ENCODE data around the gene MZT2A.
"Not testable (repeated sequence)": the region's sequence is repeated elsewhere in the genome, so short reads cannot be mapped to it uniquely, and the experiment has no call there.

DNA sequence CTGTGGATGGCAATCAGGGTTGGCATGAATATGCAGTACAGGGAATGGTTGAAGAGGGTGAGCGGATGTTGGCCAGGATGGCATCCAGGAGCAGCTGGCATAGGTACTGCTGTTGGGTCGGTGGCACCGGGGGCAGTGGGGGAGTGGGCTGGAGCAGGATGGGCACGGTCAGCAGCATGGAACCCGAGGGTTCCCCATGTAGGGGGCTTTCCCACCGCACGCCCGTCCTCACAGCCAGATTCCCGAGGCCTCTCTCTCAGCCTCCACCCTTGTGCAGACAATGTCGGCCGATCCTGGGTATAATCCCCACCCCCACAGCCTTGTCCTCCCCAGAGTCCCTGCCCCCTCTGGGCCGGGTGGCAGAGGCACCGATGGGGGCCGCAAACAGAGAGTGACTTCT is 44.6 kb upstream of the MZT2A start:
- TF ChIP-seq, protein P1, sequence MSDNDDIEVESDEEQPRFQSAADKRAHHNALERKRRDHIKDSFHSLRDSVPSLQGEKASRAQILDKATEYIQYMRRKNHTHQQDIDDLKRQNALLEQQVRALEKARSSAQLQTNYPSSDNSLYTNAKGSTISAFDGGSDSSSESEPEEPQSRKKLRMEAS (IDR thresholded peaks at IDR 0.05), result not testable (repeated sequence)
- TF ChIP-seq, protein P2, sequence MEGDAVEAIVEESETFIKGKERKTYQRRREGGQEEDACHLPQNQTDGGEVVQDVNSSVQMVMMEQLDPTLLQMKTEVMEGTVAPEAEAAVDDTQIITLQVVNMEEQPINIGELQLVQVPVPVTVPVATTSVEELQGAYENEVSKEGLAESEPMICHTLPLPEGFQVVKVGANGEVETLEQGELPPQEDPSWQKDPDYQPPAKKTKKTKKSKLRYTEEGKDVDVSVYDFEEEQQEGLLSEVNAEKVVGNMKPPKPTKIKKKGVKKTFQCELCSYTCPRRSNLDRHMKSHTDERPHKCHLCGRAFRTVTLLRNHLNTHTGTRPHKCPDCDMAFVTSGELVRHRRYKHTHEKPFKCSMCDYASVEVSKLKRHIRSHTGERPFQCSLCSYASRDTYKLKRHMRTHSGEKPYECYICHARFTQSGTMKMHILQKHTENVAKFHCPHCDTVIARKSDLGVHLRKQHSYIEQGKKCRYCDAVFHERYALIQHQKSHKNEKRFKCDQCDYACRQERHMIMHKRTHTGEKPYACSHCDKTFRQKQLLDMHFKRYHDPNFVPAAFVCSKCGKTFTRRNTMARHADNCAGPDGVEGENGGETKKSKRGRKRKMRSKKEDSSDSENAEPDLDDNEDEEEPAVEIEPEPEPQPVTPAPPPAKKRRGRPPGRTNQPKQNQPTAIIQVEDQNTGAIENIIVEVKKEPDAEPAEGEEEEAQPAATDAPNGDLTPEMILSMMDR (IDR thresholded peaks at IDR 0.05; ENCODE audit: low read depth, low read length, missing input control), result not testable (repeated sequence)
- TF ChIP-seq TAF1 (conservative IDR thresholded peaks at IDR 0.05); RAD21 (IDR thresholded peaks at IDR 0.05); FOXA1 (IDR thresholded peaks at IDR 0.05); GABPA (IDR thresholded peaks at IDR 0.05 in 1 of 2, conservative IDR thresholded peaks at IDR 0.05 in 1 of 2); JUND (IDR thresholded peaks at IDR 0.05); EGR1 (IDR thresholded peaks at IDR 0.05; ENCODE audit: low read depth in 2 of 2); HNF4G (IDR thresholded peaks at IDR 0.05); RXRA (IDR thresholded peaks at IDR 0.05); SP1 (IDR thresholded peaks at IDR 0.05): not testable (repeated sequence)
- TF ChIP-seq, protein P3, sequence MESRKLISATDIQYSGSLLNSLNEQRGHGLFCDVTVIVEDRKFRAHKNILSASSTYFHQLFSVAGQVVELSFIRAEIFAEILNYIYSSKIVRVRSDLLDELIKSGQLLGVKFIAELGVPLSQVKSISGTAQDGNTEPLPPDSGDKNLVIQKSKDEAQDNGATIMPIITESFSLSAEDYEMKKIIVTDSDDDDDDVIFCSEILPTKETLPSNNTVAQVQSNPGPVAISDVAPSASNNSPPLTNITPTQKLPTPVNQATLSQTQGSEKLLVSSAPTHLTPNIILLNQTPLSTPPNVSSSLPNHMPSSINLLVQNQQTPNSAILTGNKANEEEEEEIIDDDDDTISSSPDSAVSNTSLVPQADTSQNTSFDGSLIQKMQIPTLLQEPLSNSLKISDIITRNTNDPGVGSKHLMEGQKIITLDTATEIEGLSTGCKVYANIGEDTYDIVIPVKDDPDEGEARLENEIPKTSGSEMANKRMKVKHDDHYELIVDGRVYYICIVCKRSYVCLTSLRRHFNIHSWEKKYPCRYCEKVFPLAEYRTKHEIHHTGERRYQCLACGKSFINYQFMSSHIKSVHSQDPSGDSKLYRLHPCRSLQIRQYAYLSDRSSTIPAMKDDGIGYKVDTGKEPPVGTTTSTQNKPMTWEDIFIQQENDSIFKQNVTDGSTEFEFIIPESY (IDR thresholded peaks at IDR 0.05), result not testable (repeated sequence)
- TF ChIP-seq, protein P4, sequence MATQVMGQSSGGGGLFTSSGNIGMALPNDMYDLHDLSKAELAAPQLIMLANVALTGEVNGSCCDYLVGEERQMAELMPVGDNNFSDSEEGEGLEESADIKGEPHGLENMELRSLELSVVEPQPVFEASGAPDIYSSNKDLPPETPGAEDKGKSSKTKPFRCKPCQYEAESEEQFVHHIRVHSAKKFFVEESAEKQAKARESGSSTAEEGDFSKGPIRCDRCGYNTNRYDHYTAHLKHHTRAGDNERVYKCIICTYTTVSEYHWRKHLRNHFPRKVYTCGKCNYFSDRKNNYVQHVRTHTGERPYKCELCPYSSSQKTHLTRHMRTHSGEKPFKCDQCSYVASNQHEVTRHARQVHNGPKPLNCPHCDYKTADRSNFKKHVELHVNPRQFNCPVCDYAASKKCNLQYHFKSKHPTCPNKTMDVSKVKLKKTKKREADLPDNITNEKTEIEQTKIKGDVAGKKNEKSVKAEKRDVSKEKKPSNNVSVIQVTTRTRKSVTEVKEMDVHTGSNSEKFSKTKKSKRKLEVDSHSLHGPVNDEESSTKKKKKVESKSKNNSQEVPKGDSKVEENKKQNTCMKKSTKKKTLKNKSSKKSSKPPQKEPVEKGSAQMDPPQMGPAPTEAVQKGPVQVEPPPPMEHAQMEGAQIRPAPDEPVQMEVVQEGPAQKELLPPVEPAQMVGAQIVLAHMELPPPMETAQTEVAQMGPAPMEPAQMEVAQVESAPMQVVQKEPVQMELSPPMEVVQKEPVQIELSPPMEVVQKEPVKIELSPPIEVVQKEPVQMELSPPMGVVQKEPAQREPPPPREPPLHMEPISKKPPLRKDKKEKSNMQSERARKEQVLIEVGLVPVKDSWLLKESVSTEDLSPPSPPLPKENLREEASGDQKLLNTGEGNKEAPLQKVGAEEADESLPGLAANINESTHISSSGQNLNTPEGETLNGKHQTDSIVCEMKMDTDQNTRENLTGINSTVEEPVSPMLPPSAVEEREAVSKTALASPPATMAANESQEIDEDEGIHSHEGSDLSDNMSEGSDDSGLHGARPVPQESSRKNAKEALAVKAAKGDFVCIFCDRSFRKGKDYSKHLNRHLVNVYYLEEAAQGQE (IDR thresholded peaks at IDR 0.05), result not testable (repeated sequence)

All from liver (tissue), 3 donors.